WTC11 (cell line): ENCODE results near the gene RBM47.

Experiments used
- CREB1 ChIP-seq: sonication (generic); formaldehyde crosslinking; IDR thresholded peaks from 2 replicates; pipeline ENCODE4 v1.8.0; 2023; ENCODE audit warnings: mild to moderate bottlenecking, missing genetic modification reagents
- ESRRA ChIP-seq: sonication (generic); formaldehyde crosslinking; IDR thresholded peaks from 2 replicates; pipeline ENCODE4 v1.8.1; 2022; ENCODE audit warnings: mild to moderate bottlenecking, missing genetic modification reagents, borderline replicate concordance
- KAT7 ChIP-seq: sonication (generic); formaldehyde crosslinking; IDR thresholded peaks from 2 replicates; pipeline ENCODE4 v1.8.1; 2023; ENCODE audit warnings: missing genetic modification reagents, mild to moderate bottlenecking, borderline replicate concordance
- NR1H2 ChIP-seq: sonication (generic); formaldehyde crosslinking; IDR thresholded peaks from 2 replicates; pipeline ENCODE4 v1.9.0; 2021; ENCODE audit warnings: mild to moderate bottlenecking, moderate library complexity, missing genetic modification reagents
- NR3C1 ChIP-seq: sonication (generic); formaldehyde crosslinking; conservative IDR thresholded peaks from 2 replicates; pipeline ENCODE4 v1.8.1; 2023; ENCODE audit warnings: low read depth, mild to moderate bottlenecking, missing genetic modification reagents
- SP1 ChIP-seq: sonication (generic); formaldehyde crosslinking; conservative IDR thresholded peaks from 2 replicates; pipeline ENCODE4 v1.8.1; 2022; ENCODE audit warnings: missing genetic modification reagents
- ZNF121 ChIP-seq: sonication (generic); formaldehyde crosslinking; IDR thresholded peaks from 2 replicates; pipeline ENCODE4 v1.8.0; 2023; ENCODE audit warnings: missing genetic modification reagents
- ZNF232 ChIP-seq: sonication (generic); formaldehyde crosslinking; IDR thresholded peaks from 2 replicates; pipeline ENCODE4 v1.8.0; 2022; ENCODE audit warnings: mild to moderate bottlenecking, missing genetic modification reagents
- TF ChIP-seq, protein P1 (sequence below): fragments of 200-600 bp; IDR thresholded peaks from 2 replicates; pipeline ENCODE4 v1.8.0; 2022; ENCODE audit warnings: antibody characterized with exemption
- TF ChIP-seq, protein P2 (sequence below): sonication (generic); formaldehyde crosslinking; IDR thresholded peaks from 2 replicates; pipeline ENCODE4 v1.8.0; 2022; ENCODE audit warnings: mild to moderate bottlenecking, missing genetic modification reagents

DNA sequence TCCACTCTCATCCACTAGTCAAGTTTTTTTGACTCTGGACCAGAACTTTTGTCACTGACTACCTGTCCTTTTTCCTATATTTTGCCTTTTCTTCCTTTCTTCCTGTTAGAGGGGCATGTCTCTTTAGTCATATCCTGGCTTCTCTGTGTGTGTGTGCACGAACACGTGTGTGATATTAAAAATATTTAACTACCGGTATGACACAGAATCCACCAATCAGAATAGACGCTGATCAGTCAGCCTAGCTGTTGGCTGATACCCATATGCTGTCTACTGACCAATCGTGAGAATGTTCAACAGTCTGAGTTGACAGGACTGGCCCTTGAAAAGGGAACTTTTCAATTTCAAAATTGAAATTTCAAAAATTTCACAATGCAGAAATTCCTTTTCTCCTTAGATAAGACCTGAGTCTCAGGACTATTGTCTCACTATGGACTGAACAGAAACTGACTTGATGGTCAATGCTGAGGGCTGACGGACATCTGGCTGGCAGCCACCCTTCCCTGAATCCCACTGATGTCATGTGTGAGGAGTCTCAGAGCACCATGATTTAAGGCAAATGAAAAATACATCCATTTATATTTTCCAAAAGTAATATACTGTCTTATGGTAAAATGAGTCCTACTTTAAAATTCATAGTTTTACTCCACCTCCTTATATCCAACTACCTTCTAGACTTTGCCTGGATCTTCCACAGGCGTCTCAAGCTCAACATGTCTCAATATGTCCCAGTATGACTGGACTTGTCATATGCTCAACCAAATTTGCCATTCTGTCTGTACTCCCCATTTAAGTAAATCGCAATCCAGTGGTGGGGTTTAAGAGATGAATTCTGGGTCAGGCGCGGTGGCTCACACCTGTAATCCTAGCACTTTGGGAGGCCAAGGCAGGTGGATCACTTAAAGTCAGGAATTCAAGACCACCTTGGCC is 216.5 kb downstream of the RBM47 start:
- TF ChIP-seq, protein P1, sequence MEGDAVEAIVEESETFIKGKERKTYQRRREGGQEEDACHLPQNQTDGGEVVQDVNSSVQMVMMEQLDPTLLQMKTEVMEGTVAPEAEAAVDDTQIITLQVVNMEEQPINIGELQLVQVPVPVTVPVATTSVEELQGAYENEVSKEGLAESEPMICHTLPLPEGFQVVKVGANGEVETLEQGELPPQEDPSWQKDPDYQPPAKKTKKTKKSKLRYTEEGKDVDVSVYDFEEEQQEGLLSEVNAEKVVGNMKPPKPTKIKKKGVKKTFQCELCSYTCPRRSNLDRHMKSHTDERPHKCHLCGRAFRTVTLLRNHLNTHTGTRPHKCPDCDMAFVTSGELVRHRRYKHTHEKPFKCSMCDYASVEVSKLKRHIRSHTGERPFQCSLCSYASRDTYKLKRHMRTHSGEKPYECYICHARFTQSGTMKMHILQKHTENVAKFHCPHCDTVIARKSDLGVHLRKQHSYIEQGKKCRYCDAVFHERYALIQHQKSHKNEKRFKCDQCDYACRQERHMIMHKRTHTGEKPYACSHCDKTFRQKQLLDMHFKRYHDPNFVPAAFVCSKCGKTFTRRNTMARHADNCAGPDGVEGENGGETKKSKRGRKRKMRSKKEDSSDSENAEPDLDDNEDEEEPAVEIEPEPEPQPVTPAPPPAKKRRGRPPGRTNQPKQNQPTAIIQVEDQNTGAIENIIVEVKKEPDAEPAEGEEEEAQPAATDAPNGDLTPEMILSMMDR = no peak
- TF ChIP-seq ZNF121 (CRISPR knock-in tag) (no peak), NR3C1 (no peak), KAT7 (CRISPR knock-in tag) (no peak), CREB1 (no peak), NR1H2 (CRISPR knock-in tag) (no peak), ESRRA (CRISPR knock-in tag) (no peak), SP1 (CRISPR knock-in tag) (no peak), ZNF232 (CRISPR knock-in tag) (no peak)
- TF ChIP-seq, protein P2, sequence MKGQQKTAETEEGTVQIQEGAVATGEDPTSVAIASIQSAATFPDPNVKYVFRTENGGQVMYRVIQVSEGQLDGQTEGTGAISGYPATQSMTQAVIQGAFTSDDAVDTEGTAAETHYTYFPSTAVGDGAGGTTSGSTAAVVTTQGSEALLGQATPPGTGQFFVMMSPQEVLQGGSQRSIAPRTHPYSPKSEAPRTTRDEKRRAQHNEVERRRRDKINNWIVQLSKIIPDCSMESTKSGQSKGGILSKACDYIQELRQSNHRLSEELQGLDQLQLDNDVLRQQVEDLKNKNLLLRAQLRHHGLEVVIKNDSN (CRISPR knock-in tag) = no peak
